ENCODE data around the gene PTPRN2. TPM values are rescaled to one million over a fixed set of nuclear protein-coding genes. Genes with fewer than 3 reads are reported as not detected.

Gene PTPRN2
- polyA plus RNA-seq, 4 donors = 1.6 to 11.7 (median 4.0) TPM

DNA sequence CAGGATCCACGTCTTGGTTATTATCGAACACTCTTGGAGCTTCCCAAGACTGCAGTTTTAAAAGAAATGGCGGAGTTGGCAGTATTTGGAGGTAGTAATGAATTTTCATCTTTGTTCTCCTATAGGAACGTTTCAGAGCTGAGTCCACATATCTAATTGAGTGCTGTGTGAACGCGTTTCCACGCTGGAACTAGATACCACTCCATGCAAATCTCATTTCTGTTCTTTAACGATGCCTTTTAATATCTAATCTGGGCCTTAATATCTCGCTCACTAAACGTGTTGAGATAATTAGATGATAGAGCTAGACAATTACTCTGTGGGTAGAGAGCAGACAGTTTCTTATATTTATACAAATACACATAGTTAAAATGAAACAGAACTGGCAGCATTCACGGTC, 727.2 kb downstream of the PTPRN2 start:
- DNase-seq = no peak
- WGBS, 3 donors = 66 to 73% (median 69%) methylated on average over 11 of the region's 11 CpGs

DNA sequence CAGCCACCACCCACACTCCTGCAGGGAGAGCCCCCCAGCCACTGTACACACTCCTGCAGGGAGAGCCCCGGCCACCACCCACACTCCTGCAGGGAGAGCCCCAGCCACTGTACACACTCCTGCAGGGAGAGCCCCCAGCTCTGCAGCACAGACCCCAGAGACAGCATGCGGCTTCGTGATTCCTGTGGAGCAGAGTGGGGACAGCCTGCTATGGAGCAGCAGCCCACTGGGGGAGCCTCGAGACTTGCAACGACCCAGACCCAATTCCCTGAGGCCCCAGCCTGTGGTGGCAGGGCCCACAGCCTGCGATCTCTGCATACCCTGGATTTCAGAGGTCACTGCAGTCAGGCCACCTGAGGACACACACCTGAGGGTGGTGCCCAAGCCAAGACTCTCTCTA, 727.7 kb downstream of the PTPRN2 start:
- Histone ChIP-seq H3K4me3 (ENCODE audit: low read depth in 1 of 3, low read length in 3 of 3) (no peak overlapping the region), H3K4me1 (ENCODE audit: control insufficient read depth in 3 of 3, insufficient read depth in 2 of 3, low read depth in 1 of 3, low read length in 2 of 3) (no peaks in the 10 kb centered on the region), H3K9me3 (ENCODE audit: control insufficient read depth in 2 of 2, insufficient read depth in 1 of 2, low read depth in 1 of 2, low read length in 1 of 2) (no peaks in the 10 kb centered on the region), H3K27ac (ENCODE audit: low read depth in 1 of 3, low read length in 2 of 3) (no peak overlapping the region), H3K36me3 (ENCODE audit: control insufficient read depth in 3 of 3, insufficient read depth in 2 of 3, low read depth in 1 of 3, low read length in 3 of 3) (no peaks in the 10 kb centered on the region), H3K27me3 (ENCODE audit: control insufficient read depth in 3 of 3, insufficient read depth in 3 of 3, low read length in 3 of 3) (no peaks in the 10 kb centered on the region)
- DNase-seq (no peak), FAIRE-seq (no peak)
- 60 to 72% (median 68%) methylated on average over 5 to 6 of the region's 6 CpGs for WGBS, 3 donors

More for the DNA sequence above, 727.2 kb downstream of the PTPRN2 start:
- H3K4me3 ChIP-seq (ENCODE audit: low read depth in 1 of 3, low read length in 3 of 3) = no peak overlapping the region
- FAIRE-seq = no peak
- no peaks in the 10 kb centered on the region for H3K4me1 ChIP-seq (ENCODE audit: control insufficient read depth in 3 of 3, insufficient read depth in 2 of 3, low read depth in 1 of 3, low read length in 2 of 3)
- H3K36me3 ChIP-seq (ENCODE audit: control insufficient read depth in 3 of 3, insufficient read depth in 2 of 3, low read depth in 1 of 3, low read length in 3 of 3) = no peaks in the 10 kb centered on the region
- no peaks in the 10 kb centered on the region for H3K9me3 ChIP-seq (ENCODE audit: control insufficient read depth in 2 of 2, insufficient read depth in 1 of 2, low read depth in 1 of 2, low read length in 1 of 2)
- no peaks in the 10 kb centered on the region for H3K27me3 ChIP-seq (ENCODE audit: control insufficient read depth in 3 of 3, insufficient read depth in 3 of 3, low read length in 3 of 3)
- H3K27ac ChIP-seq (ENCODE audit: low read depth in 1 of 3, low read length in 2 of 3) = no peak overlapping the region

DNA sequence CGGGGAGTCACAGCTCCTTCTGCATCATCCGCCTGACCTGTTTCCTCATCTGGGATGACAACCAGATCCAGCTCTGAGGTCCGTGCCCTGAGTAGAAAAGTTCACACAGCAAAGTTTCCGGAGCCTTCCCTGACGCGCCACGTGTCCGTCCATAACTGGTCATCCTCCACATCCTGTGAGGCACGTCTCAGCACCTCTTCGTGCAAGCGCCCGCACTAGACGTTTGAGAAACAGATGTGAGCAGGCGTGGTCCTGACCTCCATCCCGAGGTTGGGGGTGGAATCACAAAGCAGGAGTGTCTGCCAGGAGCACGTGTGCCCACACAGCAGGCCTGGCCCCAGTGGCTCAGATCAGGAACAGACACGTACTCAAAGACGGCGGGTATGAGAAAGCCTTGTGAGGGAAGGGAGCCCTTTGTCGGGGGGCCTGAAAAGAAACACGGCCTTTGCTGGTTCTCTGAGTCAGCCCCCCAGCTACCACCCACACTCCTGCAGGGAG, 730.0 kb downstream of the PTPRN2 start:
- whole genome bisulfite sequencing, 3 donors = 84 to 87% (median 85%) methylated on average over 21 of the region's 21 CpGs
- FAIRE-seq (no peak), DNase-seq (no peak)
- no peaks in the 10 kb centered on the region for H3K4me1 ChIP-seq (ENCODE audit: control insufficient read depth in 3 of 3, insufficient read depth in 2 of 3, low read depth in 1 of 3, low read length in 2 of 3)
- H3K27ac ChIP-seq (ENCODE audit: low read depth in 1 of 3, low read length in 2 of 3) = no peak overlapping the region
- H3K4me3 ChIP-seq (ENCODE audit: low read depth in 1 of 3, low read length in 3 of 3) = no peak overlapping the region
- H3K9me3 ChIP-seq (ENCODE audit: control insufficient read depth in 2 of 2, insufficient read depth in 1 of 2, low read depth in 1 of 2, low read length in 1 of 2) = peaks cover 0 to 2% of the 10 kb centered on the region in 2 donors
- no peaks in the 10 kb centered on the region for H3K27me3 ChIP-seq (ENCODE audit: control insufficient read depth in 3 of 3, insufficient read depth in 3 of 3, low read length in 3 of 3)
- no peaks in the 10 kb centered on the region for H3K36me3 ChIP-seq (ENCODE audit: control insufficient read depth in 3 of 3, insufficient read depth in 2 of 3, low read depth in 1 of 3, low read length in 3 of 3)

DNA sequence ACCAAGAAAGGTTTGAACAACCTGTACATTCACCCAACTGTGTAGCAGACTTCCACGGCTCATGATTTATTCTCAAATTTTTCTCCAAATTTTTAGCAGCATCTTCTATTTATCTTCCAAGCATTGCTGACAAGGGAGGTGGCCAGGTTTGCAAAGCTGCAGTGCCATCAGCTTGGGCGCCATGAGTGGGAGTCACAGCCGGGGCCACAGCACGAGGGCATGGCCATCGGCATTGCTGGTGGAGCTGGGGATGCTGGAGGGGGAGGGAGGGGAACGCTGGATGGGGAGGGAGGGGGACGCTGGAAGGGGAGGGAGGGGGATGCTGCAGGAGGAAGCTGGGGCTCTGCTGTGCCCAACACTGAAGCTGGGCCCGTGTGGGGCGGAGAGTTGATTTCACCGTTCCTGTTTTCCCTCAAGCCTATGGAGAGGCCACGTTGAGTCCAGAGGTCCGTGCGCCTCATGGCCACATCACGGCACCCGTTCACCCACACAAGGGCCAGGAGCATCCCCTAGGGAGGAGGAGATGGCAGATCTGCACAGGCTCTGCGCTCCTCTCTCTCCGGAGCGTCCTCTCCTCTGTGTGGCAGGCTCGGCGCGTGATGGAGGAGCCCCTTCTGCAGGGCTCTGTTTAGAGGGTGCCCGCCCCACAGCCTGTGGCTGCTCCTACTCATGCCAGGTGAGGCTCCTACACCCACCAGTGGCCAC, 730.6 kb downstream of the PTPRN2 start:
- Histone ChIP-seq H3K27me3 (ENCODE audit: control insufficient read depth in 3 of 3, insufficient read depth in 3 of 3, low read length in 3 of 3) (no peaks in the 10 kb centered on the region), H3K9me3 (ENCODE audit: control insufficient read depth in 2 of 2, insufficient read depth in 1 of 2, low read depth in 1 of 2, low read length in 1 of 2) (peaks cover 0 to 2% of the 10 kb centered on the region in 2 donors)
- no peak for FAIRE-seq

DNA sequence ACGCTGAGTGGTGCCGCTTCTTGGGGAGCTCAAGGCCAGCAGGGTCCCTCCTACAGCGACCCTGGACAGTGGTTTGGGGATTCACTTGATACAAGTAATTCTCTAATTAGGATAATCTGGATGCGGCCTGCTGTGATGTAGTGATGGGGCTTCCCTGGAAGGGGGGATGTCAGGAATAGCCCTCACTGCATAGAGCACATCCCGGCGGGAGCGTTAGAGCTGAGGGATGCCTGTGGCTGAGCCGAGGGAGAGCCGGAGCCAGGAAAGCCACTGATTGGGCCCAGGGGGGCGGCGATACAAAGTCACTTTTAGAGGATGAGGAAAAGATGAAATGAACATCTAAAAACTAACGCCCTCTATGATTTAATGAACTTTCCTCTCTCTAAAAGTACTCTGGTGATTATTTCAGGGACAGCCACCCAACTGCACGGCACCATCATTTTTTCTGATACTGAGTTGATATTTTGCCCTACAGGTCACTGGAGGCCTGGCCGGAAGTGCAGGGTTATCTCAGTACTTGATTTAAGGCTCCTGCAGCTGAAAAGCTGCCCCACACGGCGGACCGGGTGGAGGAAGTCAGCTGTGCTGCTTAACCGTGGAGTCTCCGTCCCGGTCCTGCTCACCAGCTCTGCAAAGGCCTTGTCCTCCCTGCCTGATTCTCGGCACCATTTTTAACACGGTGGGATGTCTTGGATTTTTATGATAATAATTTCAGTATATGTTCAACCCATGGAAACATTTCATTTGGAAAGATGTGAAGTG, 732.0 kb downstream of the PTPRN2 start:
- H3K27ac ChIP-seq (ENCODE audit: low read depth in 1 of 3, low read length in 2 of 3) = no peak overlapping the region

More for the DNA sequence above, 730.6 kb downstream of the PTPRN2 start:
- 86 to 90% (median 86%) methylated on average over 21 to 22 of the region's 22 CpGs for WGBS, 3 donors
- no peaks in the 10 kb centered on the region for H3K36me3 ChIP-seq (ENCODE audit: control insufficient read depth in 3 of 3, insufficient read depth in 2 of 3, low read depth in 1 of 3, low read length in 3 of 3)
- no peaks in the 10 kb centered on the region for H3K4me1 ChIP-seq (ENCODE audit: control insufficient read depth in 3 of 3, insufficient read depth in 2 of 3, low read depth in 1 of 3, low read length in 2 of 3)
- H3K27ac ChIP-seq (ENCODE audit: low read depth in 1 of 3, low read length in 2 of 3) = no peak overlapping the region
- no peak for DNase-seq
- H3K4me3 ChIP-seq (ENCODE audit: low read depth in 1 of 3, low read length in 3 of 3) = no peak overlapping the region

DNA sequence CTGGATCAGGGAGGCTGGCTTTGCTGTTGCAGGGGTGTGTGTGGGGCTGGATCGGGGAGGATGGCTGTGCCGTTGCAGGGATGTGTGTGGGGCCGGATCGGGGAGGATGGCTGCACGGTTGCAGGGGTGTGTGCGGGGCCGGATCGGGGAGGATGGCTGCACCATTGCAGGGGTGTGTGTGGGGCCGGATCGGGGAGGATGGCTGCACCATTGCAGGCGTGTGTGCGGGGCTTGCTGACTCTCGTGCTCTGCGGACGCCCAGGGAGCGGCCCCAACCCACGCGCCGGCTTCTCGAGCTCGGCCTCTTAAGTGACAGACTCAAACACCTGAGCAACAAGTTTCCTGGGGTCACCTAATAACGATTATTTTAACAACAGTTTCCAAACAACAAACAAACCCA, 732.6 kb downstream of the PTPRN2 start:
- no peak for FAIRE-seq
- Histone ChIP-seq H3K4me1 (ENCODE audit: control insufficient read depth in 3 of 3, insufficient read depth in 2 of 3, low read depth in 1 of 3, low read length in 2 of 3) (no peaks in the 10 kb centered on the region), H3K27ac (ENCODE audit: low read depth in 1 of 3, low read length in 2 of 3) (peak overlapping the region in 1 of 3 donors; percentile 11), H3K9me3 (ENCODE audit: control insufficient read depth in 2 of 2, insufficient read depth in 1 of 2, low read depth in 1 of 2, low read length in 1 of 2) (peaks cover 0 to 2% of the 10 kb centered on the region in 2 donors), H3K4me3 (ENCODE audit: low read depth in 1 of 3, low read length in 3 of 3) (no peak overlapping the region), H3K36me3 (ENCODE audit: control insufficient read depth in 3 of 3, insufficient read depth in 2 of 3, low read depth in 1 of 3, low read length in 3 of 3) (no peaks in the 10 kb centered on the region), H3K27me3 (ENCODE audit: control insufficient read depth in 3 of 3, insufficient read depth in 3 of 3, low read length in 3 of 3) (no peaks in the 10 kb centered on the region)
- DNase-seq = no peak
- WGBS, 3 donors = 89 to 93% (median 93%) methylated on average over 22 of the region's 22 CpGs

More for the DNA sequence above, 732.0 kb downstream of the PTPRN2 start:
- DNase-seq = no peak
- peaks cover 0 to 2% of the 10 kb centered on the region in 2 donors for H3K9me3 ChIP-seq (ENCODE audit: control insufficient read depth in 2 of 2, insufficient read depth in 1 of 2, low read depth in 1 of 2, low read length in 1 of 2)
- H3K27me3 ChIP-seq (ENCODE audit: control insufficient read depth in 3 of 3, insufficient read depth in 3 of 3, low read length in 3 of 3) = no peaks in the 10 kb centered on the region
- no peak for FAIRE-seq
- H3K36me3 ChIP-seq (ENCODE audit: control insufficient read depth in 3 of 3, insufficient read depth in 2 of 3, low read depth in 1 of 3, low read length in 3 of 3) = no peaks in the 10 kb centered on the region
- no peak overlapping the region for H3K4me3 ChIP-seq (ENCODE audit: low read depth in 1 of 3, low read length in 3 of 3)
- WGBS, 3 donors = 68 to 81% (median 75%) methylated on average over 22 of the region's 22 CpGs
- no peaks in the 10 kb centered on the region for H3K4me1 ChIP-seq (ENCODE audit: control insufficient read depth in 3 of 3, insufficient read depth in 2 of 3, low read depth in 1 of 3, low read length in 2 of 3)

DNA sequence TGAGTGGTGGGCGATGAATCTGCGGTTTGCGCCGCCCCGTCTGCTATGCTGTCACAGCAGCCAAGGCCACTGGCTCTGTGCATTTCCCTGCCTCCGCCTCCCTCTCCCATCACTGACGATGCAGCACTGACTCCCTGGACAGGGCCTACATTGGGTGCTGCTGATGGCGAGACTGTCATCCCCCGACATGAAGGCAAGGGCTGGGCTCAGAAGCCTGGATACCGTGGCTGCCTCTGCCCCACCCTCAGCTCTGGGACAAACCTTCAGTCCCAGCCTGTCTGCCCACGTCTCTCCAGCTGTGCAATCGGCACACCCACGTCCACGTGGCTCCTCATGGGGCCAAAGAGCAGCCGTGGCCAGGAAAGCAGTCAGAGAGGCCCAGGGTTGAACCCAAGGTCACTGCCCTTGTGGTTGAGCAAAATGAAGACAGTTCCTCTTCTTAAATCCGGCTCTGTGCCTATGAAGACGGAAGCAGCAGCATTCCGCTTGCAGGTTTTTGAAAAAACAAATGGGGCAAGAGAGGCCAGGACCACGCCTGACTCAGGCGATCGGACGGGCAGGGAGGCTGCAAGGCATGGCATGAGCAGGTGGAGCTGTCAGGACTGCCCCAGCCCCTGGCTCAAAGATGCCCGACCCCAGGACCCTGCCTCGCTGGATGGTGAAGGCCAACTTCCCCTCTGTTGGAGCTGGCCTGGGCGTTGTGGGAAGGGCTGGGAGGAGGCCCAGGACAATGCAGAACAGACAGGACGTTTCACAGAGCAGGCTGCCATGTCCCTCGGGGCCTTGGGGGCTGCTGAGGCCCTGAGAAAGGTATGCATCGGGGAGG, 733.3 kb downstream of the PTPRN2 start:
- peak overlapping the region in 1 of 3 donors; percentile 11 for H3K27ac ChIP-seq (ENCODE audit: low read depth in 1 of 3, low read length in 2 of 3)
- no peaks in the 10 kb centered on the region for H3K36me3 ChIP-seq (ENCODE audit: control insufficient read depth in 3 of 3, insufficient read depth in 2 of 3, low read depth in 1 of 3, low read length in 3 of 3)
- DNase-seq = peak; percentile 15 to 67
- WGBS, 3 donors = 60 to 73% (median 62%) methylated on average over 28 of the region's 28 CpGs
- no peak for FAIRE-seq
- peaks cover 0 to 2% of the 10 kb centered on the region in 2 donors for H3K9me3 ChIP-seq (ENCODE audit: control insufficient read depth in 2 of 2, insufficient read depth in 1 of 2, low read depth in 1 of 2, low read length in 1 of 2)
- no peak overlapping the region for H3K4me3 ChIP-seq (ENCODE audit: low read depth in 1 of 3, low read length in 3 of 3)
- H3K27me3 ChIP-seq (ENCODE audit: control insufficient read depth in 3 of 3, insufficient read depth in 3 of 3, low read length in 3 of 3) = no peaks in the 10 kb centered on the region
- no peaks in the 10 kb centered on the region for H3K4me1 ChIP-seq (ENCODE audit: control insufficient read depth in 3 of 3, insufficient read depth in 2 of 3, low read depth in 1 of 3, low read length in 2 of 3)

DNA sequence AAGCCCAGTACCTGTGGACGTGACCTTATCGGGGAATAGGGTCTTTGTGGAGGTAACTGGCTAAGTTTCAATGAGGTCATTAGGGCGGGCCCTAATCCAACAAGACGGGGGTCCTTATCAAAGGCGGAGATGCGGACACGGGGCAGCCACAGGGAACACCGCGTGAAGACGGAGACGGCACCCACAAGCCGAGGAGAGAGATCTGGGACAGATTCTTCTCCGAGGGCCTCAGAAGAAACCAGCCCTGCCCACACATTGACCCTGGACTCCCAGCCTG, 733.9 kb downstream of the PTPRN2 start:
- DNase-seq (no peak), FAIRE-seq (no peak)
- Histone ChIP-seq H3K27me3 (ENCODE audit: control insufficient read depth in 3 of 3, insufficient read depth in 3 of 3, low read length in 3 of 3) (no peaks in the 10 kb centered on the region), H3K9me3 (ENCODE audit: control insufficient read depth in 2 of 2, insufficient read depth in 1 of 2, low read depth in 1 of 2, low read length in 1 of 2) (peaks cover 0 to 2% of the 10 kb centered on the region in 2 donors), H3K4me1 (ENCODE audit: control insufficient read depth in 3 of 3, insufficient read depth in 2 of 3, low read depth in 1 of 3, low read length in 2 of 3) (no peaks in the 10 kb centered on the region), H3K27ac (ENCODE audit: low read depth in 1 of 3, low read length in 2 of 3) (peak overlapping the region in 1 of 3 donors; percentile 5), H3K4me3 (ENCODE audit: low read depth in 1 of 3, low read length in 3 of 3) (no peak overlapping the region), H3K36me3 (ENCODE audit: control insufficient read depth in 3 of 3, insufficient read depth in 2 of 3, low read depth in 1 of 3, low read length in 3 of 3) (no peaks in the 10 kb centered on the region)
- WGBS, 3 donors = 91 to 95% (median 92%) methylated on average over 13 of the region's 13 CpGs
